HepG2 (cell line): ENCODE results near the gene PTGER4. TPM values are rescaled to one million over a fixed set of nuclear protein-coding genes. Genes with fewer than 3 reads are reported as not detected.

ENCODE experiments used
- ATAC-seq: fragments of 200-7000 bp; cut with Tn5 transposase; 3 replicates; pipeline ENCODE4 v1.9.1; 2020; ENCODE audit warnings: mild to moderate bottlenecking, moderate library complexity
- BruUV-seq: library from RNA; stranded (reverse); fragments of 400-500 nt; replicated peaks from 2 replicates; lab custom pipeline; 2021; lab: Mats Ljungman, UMichigan
- CTCF ChIA-PET: fragments of 300-600 bp; formaldehyde crosslinking; extraction: SDS; loops from one replicate; lab custom pipeline; 2021; ENCODE audit warnings: low total read pairs, inconsistent platforms, low intra/inter-chr PET ratio; lab: Yijun Ruan, JAX
- POLR2A ChIA-PET: fragments of 350-600 bp; sonication (Branson Sonifier 250); formaldehyde crosslinking; loops from one replicate; lab custom pipeline; 2020; ENCODE audit warnings: antibody characterized with exemption, inconsistent platforms; lab: Yijun Ruan, JAX
- DNase-seq: peaks from one replicate; pipeline ENCODE4 v3.0.0-alpha.2; 2015; ENCODE audit warnings: low spot score
- FAIRE-seq: peaks from 3 replicates; lab custom pipeline; 2011; peaks lifted over from hg19 to GRCh38; lab: Jason Lieb, UNC
- H2AFZ ChIP-seq: one replicate; pipeline ENCODE4 v1.6.1; 2011; ENCODE audit warnings: low read length, inconsistent platforms
- H3K27ac ChIP-seq: fragments of 300-600 bp; 3 replicates; pipeline ENCODE4 v1.8.0; 2011; ENCODE audit warnings: mixed run types, mild to moderate bottlenecking, mixed read lengths, low read length, inconsistent platforms; ENCODE audit not compliant: insufficient read depth; ENCODE audit errors: extremely low read length
- H3K27me3 ChIP-seq, 2 experiments: fragments of 200-600 bp in 1 of 2; 2 replicates in 1 of 2; 3 replicates in 1 of 2; pipeline versions ENCODE4 v1.6.0 to v1.8.0; 2011; ENCODE audit warnings: low read length in 2 of 2, mild to moderate bottlenecking in 2 of 2, moderate library complexity in 2 of 2, inconsistent platforms in 1 of 2; ENCODE audit not compliant: insufficient read depth in 2 of 2, control insufficient read depth in 1 of 2
- H3K36me3 ChIP-seq, 2 experiments: fragments of 200-600 bp in 1 of 2; replicated peaks in 1 of 2; 2 replicates in 1 of 2; 3 replicates in 1 of 2; pipeline versions ENCODE4 v1.5.1 to v1.8.0; 2011; ENCODE audit warnings: low read length in 2 of 2, inconsistent platforms in 1 of 2; ENCODE audit not compliant: insufficient read depth in 2 of 2, control insufficient read depth in 1 of 2
- H3K4me1 ChIP-seq: 2 replicates; pipeline ENCODE4 v1.5.1; 2012; ENCODE audit warnings: low read length, inconsistent platforms; ENCODE audit not compliant: insufficient read depth
- H3K4me2 ChIP-seq: 2 replicates; pipeline ENCODE4 v1.6.0; 2011; ENCODE audit warnings: low read depth, low read length, inconsistent platforms
- H3K4me3 ChIP-seq, 3 experiments: fragments of 200-600 bp in 1 of 3; sonication (generic), shearing (Covaris generic) in 1 of 3; replicated peaks in 1 of 3; 2 replicates each; pipeline ENCODE4 v1.5.1; 2011 to 2016; ENCODE audit warnings: low read length in 3 of 3, inconsistent platforms in 2 of 3, low read depth in 2 of 3, mild to moderate bottlenecking in 2 of 3, control low read depth in 1 of 3, mixed read lengths in 1 of 3; ENCODE audit not compliant: insufficient read depth in 1 of 3
- H3K79me2 ChIP-seq: one replicate; pipeline ENCODE4 v1.6.1; 2011; ENCODE audit warnings: low read length, inconsistent platforms; ENCODE audit not compliant: insufficient read depth
- H3K9ac ChIP-seq: 2 replicates; pipeline ENCODE4 v1.6.0; 2011; ENCODE audit warnings: mild to moderate bottlenecking, low read depth, low read length, inconsistent platforms; ENCODE audit not compliant: insufficient read depth
- H3K9me3 ChIP-seq: 2 replicates; pipeline ENCODE4 v1.5.1; 2012; ENCODE audit warnings: mild to moderate bottlenecking, low read length
- H4K20me1 ChIP-seq: 2 replicates; pipeline ENCODE4 v1.6.0; 2011; ENCODE audit warnings: inconsistent platforms, mild to moderate bottlenecking, low read length, moderate library complexity; ENCODE audit not compliant: insufficient read depth
- ASH2L ChIP-seq: fragments of 300-600, 200-600 bp; sonication (generic); IDR thresholded peaks from 2 replicates; pipeline ENCODE4 v1.7.0; 2017; ENCODE audit warnings: low read depth, mild to moderate bottlenecking, moderate library complexity, mixed read lengths, low read length; ENCODE audit not compliant: insufficient read length
- ATF2 ChIP-seq: sonication (generic); formaldehyde crosslinking; IDR thresholded peaks from 2 replicates; pipeline ENCODE4 v1.4.0; 2020; ENCODE audit warnings: missing genetic modification reagents
- CHD2 ChIP-seq: IDR thresholded peaks from 2 replicates; pipeline ENCODE4 v1.6.1; 2011; ENCODE audit warnings: low read depth, low read length, improper control_type of control experiment
- DMTF1 ChIP-seq: sonication (generic); formaldehyde crosslinking; IDR thresholded peaks from 2 replicates; pipeline ENCODE4 v1.4.0; 2020; ENCODE audit warnings: mild to moderate bottlenecking, missing genetic modification reagents
- DNMT1 ChIP-seq: sonication (generic); formaldehyde crosslinking; IDR thresholded peaks from 2 replicates; pipeline ENCODE4 v1.5.1; 2020; ENCODE audit warnings: mild to moderate bottlenecking, missing genetic modification reagents
- DPF2 ChIP-seq: sonication (generic); formaldehyde crosslinking; IDR thresholded peaks from 2 replicates; pipeline ENCODE4 v1.4.0; 2020; ENCODE audit warnings: mild to moderate bottlenecking, low read depth, missing genetic modification reagents, borderline replicate concordance
- KDM2A ChIP-seq: sonication (generic); formaldehyde crosslinking; IDR thresholded peaks from 2 replicates; pipeline ENCODE4 v1.4.0; 2020; ENCODE audit warnings: low read depth, missing genetic modification reagents, borderline replicate concordance
- RAD51 ChIP-seq: fragments of 450-650 bp; IDR thresholded peaks from 2 replicates; pipeline ENCODE4 v1.6.1; 2016; ENCODE audit warnings: borderline replicate concordance
- SMAD3 ChIP-seq: sonication (generic); formaldehyde crosslinking; IDR thresholded peaks from 2 replicates; pipeline ENCODE4 v1.4.0; 2020; ENCODE audit warnings: missing genetic modification reagents
- TFE3 ChIP-seq: IDR thresholded peaks from 2 replicates; pipeline ENCODE4 v1.6.1; 2016
- THYN1 ChIP-seq: sonication (generic); formaldehyde crosslinking; IDR thresholded peaks from 2 replicates; pipeline ENCODE4 v1.8.1; 2023; ENCODE audit warnings: low read depth, mild to moderate bottlenecking, moderate library complexity, missing genetic modification reagents, borderline replicate concordance
- ZC3H13 ChIP-seq: sonication (generic); formaldehyde crosslinking; IDR thresholded peaks from 2 replicates; pipeline ENCODE4 v1.8.1; 2023; ENCODE audit warnings: mild to moderate bottlenecking, missing genetic modification reagents, moderate library complexity
- ZKSCAN8 ChIP-seq: IDR thresholded peaks from 2 replicates; pipeline ENCODE4 v1.6.1; 2016; ENCODE audit warnings: borderline replicate concordance, missing genetic modification reagents, missing compliant biosample characterization
- ZNF431 ChIP-seq: sonication (generic); formaldehyde crosslinking; IDR thresholded peaks from 2 replicates; pipeline ENCODE4 v1.9.0; 2022; ENCODE audit warnings: missing genetic modification reagents, low read depth, mild to moderate bottlenecking, borderline replicate concordance
- ZNF496 ChIP-seq: sonication (generic); formaldehyde crosslinking; IDR thresholded peaks from 2 replicates; pipeline ENCODE4 v1.8.1; 2023; ENCODE audit warnings: mild to moderate bottlenecking, moderate library complexity, missing genetic modification reagents; ENCODE audit not compliant: insufficient replicate concordance
- ZNF512 ChIP-seq: sonication (generic); formaldehyde crosslinking; IDR thresholded peaks from 2 replicates; pipeline ENCODE4 v1.4.0; 2020; ENCODE audit warnings: mild to moderate bottlenecking, missing genetic modification reagents
- ZNF567 ChIP-seq: sonication (generic); formaldehyde crosslinking; IDR thresholded peaks from 2 replicates; pipeline ENCODE4 v1.8.1; 2023; ENCODE audit warnings: mild to moderate bottlenecking, missing genetic modification reagents, borderline replicate concordance
- ZSCAN22 ChIP-seq: sonication (generic); formaldehyde crosslinking; IDR thresholded peaks from 2 replicates; pipeline ENCODE4 v1.4.0; 2020; ENCODE audit warnings: mild to moderate bottlenecking, missing genetic modification reagents
- WGBS: methylation state at CpG from one replicate; pipeline ENCODE4 v1.1.6; 2017; ENCODE audit warnings: low lambda C conversion rate; 5-methylcytosine and 5-hydroxymethylcytosine counted together
- in situ Hi-C: cut with HindIII; loops from 2 replicates; pipeline ENCODE4 v1.10.0; 2017; ENCODE audit warnings: low pct_unique_long_range_greater_than_20kb; ENCODE audit not compliant: extremely low pct_ligation_motif_present
- intact Hi-C: fragments of 100-400 bp; cut with micrococcal nuclease; formaldehyde crosslinking; loops from one replicate; pipeline ENCODE4 v1.10.0; 2022; ENCODE audit not compliant: unreplicated experiment
- polyA plus RNA-seq, 8 experiments: library from polyadenylated mRNA; depleted of rRNA in 3 of 8; stranded (reverse) in 7 of 8; unstranded in 1 of 8; fragments of >200 nt; fragmentation: Illumina TruSeq in 4 of 8; extraction: Trizol in 4 of 8; gene quantifications; 2 replicates each; pipeline versions ENCODE4 v1.2.1 to v1.2.3, GENCODE V29; 2011 to 2016; ENCODE audit warnings: low read depth in 4 of 8, missing spikeins in 1 of 8, mixed read lengths in 1 of 8; ENCODE audit not compliant: insufficient read depth in 1 of 8
- total RNA-seq, 5 experiments: library from RNA; depleted of rRNA; stranded (reverse); fragments of >200 nt; fragmentation: Illumina TruSeq; extraction: Trizol; gene quantifications; 2 replicates each; pipeline ENCODE4 v1.2.3, GENCODE V29; 2016; ENCODE audit warnings: low read depth in 1 of 5

PTGER4 gene
- total and polyA plus RNA-seq, 2 of the 13 experiments (the other 11 are each of a cell fraction or from before 2014, with no cell fraction given), result 0.01 to 0.11 TPM

GRCh38 chr5:40646266-40646665 is 33.4 kb upstream of the PTGER4 start:
- H2AFZ ChIP-seq, result no peak overlapping the region
- CTCF ChIA-PET, result no interaction called here
- no peak for ATAC-seq
- H3K27ac ChIP-seq, result no peak overlapping the region
- WGBS, result 5% methylated on average over 3 of the region's 3 CpGs
- FAIRE-seq, result no peak
- no TSS peak for BruUV-seq
- no peaks in the 10 kb centered on the region for H4K20me1 ChIP-seq
- TF ChIP-seq CHD2 (no peak), KDM2A (CRISPR knock-in tag) (no peak), ZKSCAN8 (CRISPR knock-in tag) (no peak), SMAD3 (no peak), ATF2 (CRISPR knock-in tag) (no peak), DPF2 (CRISPR knock-in tag) (no peak), ZSCAN22 (CRISPR knock-in tag) (no peak), ZNF431 (CRISPR knock-in tag) (no peak), THYN1 (CRISPR knock-in tag) (no peak), TFE3 (no peak), RAD51 (no peak), ASH2L (no peak), DMTF1 (CRISPR knock-in tag) (no peak), ZC3H13 (no peak), ZNF567 (CRISPR knock-in tag) (no peak), DNMT1 (no peak), ZNF512 (no peak), ZNF496 (CRISPR knock-in tag) (no peak)
- POLR2A ChIA-PET, result no interaction called here
- in situ Hi-C loops, result no loop called here
- no peaks in the 10 kb centered on the region for H3K27me3 ChIP-seq
- H3K4me3 ChIP-seq, result no peak overlapping the region
- intact Hi-C loops, result no loop called here
- H3K36me3 ChIP-seq, result no peaks in the 10 kb centered on the region
- no peak for DNase-seq
- no peak overlapping the region for H3K4me2 ChIP-seq
- no peaks in the 10 kb centered on the region for H3K4me1 ChIP-seq
- no peak overlapping the region for H3K9ac ChIP-seq
- no peaks in the 10 kb centered on the region for H3K9me3 ChIP-seq
- no peaks in the 10 kb centered on the region for H3K79me2 ChIP-seq
